IMR-90 (cell line): ENCODE results near the gene RSPH9. TPM values are rescaled to one million over a fixed set of nuclear protein-coding genes. Genes with fewer than 3 reads are reported as not detected.

ENCODE experiments used
- ATAC-seq: fragments of 200-7000 bp; cut with Tn5 transposase; 2 replicates; pipeline ENCODE4 v1.9.1; 2020; ENCODE audit warnings: low read depth, mild to moderate bottlenecking, moderate library complexity
- BruUV-seq: library from RNA; stranded (reverse); fragments of 400-500 nt; replicated peaks from 2 replicates; lab custom pipeline; 2021; lab: Mats Ljungman, UMichigan
- CTCF ChIA-PET: fragments of 300-600 bp; formaldehyde crosslinking; extraction: SDS; loops from one replicate; lab custom pipeline; 2021; ENCODE audit warnings: antibody characterized with exemption; lab: Yijun Ruan, JAX
- POLR2A ChIA-PET: fragments of 300-600 bp; sonication (Branson Sonifier 250); formaldehyde crosslinking; loops from one replicate; lab custom pipeline; 2022; ENCODE audit warnings: antibody characterized with exemption; ENCODE audit not compliant: unreplicated experiment; lab: Charles Lee
- DNase-seq: peaks from one replicate; pipeline ENCODE4 v3.0.0; 2013
- H2AFZ ChIP-seq: replicated peaks from 2 replicates; pipeline ENCODE3; 2013; ENCODE audit warnings: low read length, mild to moderate bottlenecking; ENCODE audit not compliant: poor library complexity
- H2AK5ac ChIP-seq: 2 replicates; pipeline ENCODE4 v1.6.1; 2013; ENCODE audit warnings: low read depth, low read length, inconsistent platforms
- H2AK9ac ChIP-seq: replicated peaks from 2 replicates; pipeline ENCODE3; 2013; ENCODE audit warnings: mild to moderate bottlenecking, low read depth, low read length, moderate library complexity; ENCODE audit not compliant: poor library complexity
- H2BK120ac ChIP-seq: 2 replicates; pipeline ENCODE4 v1.6.1; 2013; ENCODE audit warnings: low read depth, low read length, inconsistent platforms
- H2BK15ac ChIP-seq: 3 replicates; pipeline ENCODE4 v1.6.1; 2013; ENCODE audit warnings: low read depth, low read length, inconsistent platforms
- H2BK20ac ChIP-seq: 2 replicates; pipeline ENCODE4 v1.6.1; 2013; ENCODE audit warnings: low read depth, mild to moderate bottlenecking, inconsistent platforms, low read length, moderate library complexity
- H2BK5ac ChIP-seq: 2 replicates; pipeline ENCODE4 v1.6.1; 2013; ENCODE audit warnings: mild to moderate bottlenecking, low read depth, low read length, inconsistent platforms; ENCODE audit not compliant: poor library complexity, severe bottlenecking
- H3K14ac ChIP-seq: replicated peaks from 2 replicates; pipeline ENCODE4 v1.6.1; 2013; ENCODE audit warnings: low read depth, low read length, inconsistent platforms
- H3K18ac ChIP-seq: 2 replicates; pipeline ENCODE4 v1.6.1; 2013; ENCODE audit warnings: low read depth, low read length, control low read depth
- H3K23ac ChIP-seq: 2 replicates; pipeline ENCODE4 v1.6.1; 2013; ENCODE audit warnings: low read depth, low read length, inconsistent platforms
- H3K27ac ChIP-seq: 2 replicates; pipeline ENCODE4 v1.5.1; 2013; ENCODE audit warnings: mild to moderate bottlenecking, control low read depth, low read length; ENCODE audit not compliant: insufficient read depth
- H3K27me3 ChIP-seq: 2 replicates; pipeline ENCODE4 v1.6.1; 2013; ENCODE audit warnings: low read length; ENCODE audit not compliant: control insufficient read depth, insufficient read depth
- H3K36me3 ChIP-seq: 2 replicates; pipeline ENCODE4 v1.6.1; 2013; ENCODE audit warnings: low read length, mixed read lengths; ENCODE audit not compliant: control insufficient read depth, insufficient read depth
- H3K4ac ChIP-seq: 2 replicates; pipeline ENCODE4 v1.6.1; 2013; ENCODE audit warnings: low read depth, low read length, inconsistent platforms
- H3K4me1 ChIP-seq: 2 replicates; pipeline ENCODE4 v1.6.1; 2013; ENCODE audit warnings: low read length, mixed read lengths; ENCODE audit not compliant: control insufficient read depth, insufficient read depth
- H3K4me2 ChIP-seq: 2 replicates; pipeline ENCODE4 v1.6.1; 2013; ENCODE audit warnings: low read depth, mild to moderate bottlenecking, control low read depth, low read length, moderate library complexity
- H3K4me3 ChIP-seq: 2 replicates; pipeline ENCODE4 v1.5.1; 2013; ENCODE audit warnings: low read depth, mild to moderate bottlenecking, control low read depth, low read length, moderate library complexity; ENCODE audit not compliant: insufficient read depth
- H3K56ac ChIP-seq: 2 replicates; pipeline ENCODE4 v1.6.1; 2013; ENCODE audit warnings: low read length, inconsistent platforms; ENCODE audit not compliant: insufficient read depth; ENCODE audit errors: extremely low read depth
- H3K79me1 ChIP-seq, 2 experiments: 2 replicates each; pipeline ENCODE4 v1.6.1; 2013; ENCODE audit warnings: low read length in 2 of 2, inconsistent platforms in 1 of 2, low read depth in 1 of 2
- H3K9ac ChIP-seq: 2 replicates; pipeline ENCODE4 v1.6.1; 2013; ENCODE audit warnings: low read depth, low read length, control low read depth
- H3K9me1 ChIP-seq: 2 replicates; pipeline ENCODE4 v1.6.1; 2013; ENCODE audit warnings: low read length, inconsistent platforms; ENCODE audit not compliant: insufficient read depth
- H3K9me3 ChIP-seq: 2 replicates; pipeline ENCODE4 v1.6.1; 2013; ENCODE audit warnings: low read length; ENCODE audit not compliant: control insufficient read depth, insufficient read depth
- H4K20me1 ChIP-seq: 2 replicates; pipeline ENCODE4 v1.6.1; 2013; ENCODE audit warnings: low read length, inconsistent platforms; ENCODE audit not compliant: insufficient read depth
- H4K5ac ChIP-seq: 2 replicates; pipeline ENCODE4 v1.6.1; 2013; ENCODE audit warnings: mild to moderate bottlenecking, low read depth, low read length, control low read depth
- H4K8ac ChIP-seq, 2 experiments: 2 replicates each; pipeline ENCODE4 v1.6.1; 2013; ENCODE audit warnings: low read depth in 2 of 2, low read length in 2 of 2, control low read depth in 1 of 2, inconsistent platforms in 1 of 2
- H4K91ac ChIP-seq: 2 replicates; pipeline ENCODE4 v1.6.1; 2013; ENCODE audit warnings: low read depth, low read length, inconsistent platforms; ENCODE audit not compliant: insufficient read depth
- BHLHE40 ChIP-seq: fragments of 150-350 bp; IDR thresholded peaks from 2 replicates; pipeline ENCODE4 v1.6.1; 2016; ENCODE audit warnings: mild to moderate bottlenecking, low read depth, low read length
- CEBPB ChIP-seq: IDR thresholded peaks from 2 replicates; pipeline ENCODE4 v1.6.1; 2012; ENCODE audit warnings: low read depth, low read length, improper control_type of control experiment
- FOS ChIP-seq: fragments of 150-350 bp; IDR thresholded peaks from 2 replicates; pipeline ENCODE4 v1.6.1; 2016; ENCODE audit warnings: low read depth, low read length
- MAFK ChIP-seq: IDR thresholded peaks from 2 replicates; pipeline ENCODE4 v1.6.1; 2012; ENCODE audit warnings: low read depth, low read length, improper control_type of control experiment
- MAZ ChIP-seq: IDR thresholded peaks from 2 replicates; pipeline ENCODE4 v1.6.1; 2012; ENCODE audit warnings: low read depth, mild to moderate bottlenecking, low read length, improper control_type of control experiment, moderate library complexity, borderline replicate concordance
- NFE2L2 ChIP-seq: fragments of 150-350 bp; IDR thresholded peaks from 2 replicates; pipeline ENCODE4 v1.6.1; 2016; ENCODE audit warnings: low read depth, mild to moderate bottlenecking, low read length
- POLR2A ChIP-seq: IDR thresholded peaks from 2 replicates; pipeline ENCODE4 v1.6.1; 2012; ENCODE audit warnings: mild to moderate bottlenecking, low read depth, low read length
- RCOR1 ChIP-seq: IDR thresholded peaks from 2 replicates; pipeline ENCODE4 v1.6.1; 2012; ENCODE audit warnings: mild to moderate bottlenecking, low read length, improper control_type of control experiment; ENCODE audit not compliant: insufficient replicate concordance
- RFX5 ChIP-seq: IDR thresholded peaks from 2 replicates; pipeline ENCODE4 v1.8.0; 2012; ENCODE audit warnings: low read depth, mild to moderate bottlenecking, low read length, moderate library complexity
- SMC3 ChIP-seq: fragments of 150-350 bp; IDR thresholded peaks from 2 replicates; pipeline ENCODE4 v1.6.1; 2016; ENCODE audit warnings: low read depth, mild to moderate bottlenecking, antibody characterized with exemption, low read length, moderate library complexity
- WGBS, 2 experiments: methylation state at CpG; one replicate each; pipeline versions ENCODE4 v1.1.5 to v1.1.7; 2013; ENCODE audit warnings: missing lambda C conversion rate in 2 of 2; ENCODE audit not compliant: insufficient read length in 1 of 2; ENCODE audit errors: extremely low coverage in 2 of 2; 5-methylcytosine and 5-hydroxymethylcytosine counted together
- dilution Hi-C: fragments of 300-500 bp; cut with HindIII; formaldehyde crosslinking; loops from one replicate; pipeline ENCODE4 v1.14.3; 2018; ENCODE audit warnings: low sequenced_read_pairs; ENCODE audit not compliant: unreplicated experiment
- in situ Hi-C: fragments of 300-500 bp; cut with MboI; formaldehyde crosslinking; loops from 3 replicates; pipeline ENCODE4 v1.14.3; 2019; ENCODE audit warnings: low sequenced_read_pairs, inconsistent platforms, mixed read lengths
- intact Hi-C: fragments of 100-400 bp; cut with micrococcal nuclease; formaldehyde crosslinking; loops from 2 replicates; pipeline ENCODE4 v1.10.0; 2022
- polyA plus RNA-seq, 3 experiments: library from polyadenylated mRNA; depleted of rRNA; stranded (reverse); fragments of >200 nt; gene quantifications; 2 replicates each; pipeline ENCODE4 v1.2.3, GENCODE V29; 2012; ENCODE audit warnings: low replicate concordance in 1 of 3
- total RNA-seq: library from RNA; depleted of rRNA; stranded (reverse); fragments of >200 nt; gene quantifications from 2 replicates; pipeline ENCODE4 v1.2.3, GENCODE V29; 2012
- TF ChIP-seq, protein P1 (sequence below): fragments of 150-350 bp; IDR thresholded peaks from 2 replicates; pipeline ENCODE4 v1.6.1; 2017; ENCODE audit warnings: mild to moderate bottlenecking, antibody characterized with exemption, low read length, low read depth
- TF ChIP-seq, protein P2 (sequence below): fragments of 150-350 bp; IDR thresholded peaks from 2 replicates; pipeline ENCODE4 v1.6.1; 2016; ENCODE audit warnings: low read depth, mild to moderate bottlenecking, low read length, moderate library complexity, borderline replicate concordance
- TF ChIP-seq, protein P3 (sequence below): conservative IDR thresholded peaks from 2 replicates; pipeline ENCODE4 v1.5.1; 2012; ENCODE audit warnings: mild to moderate bottlenecking, low read depth, low read length, improper control_type of control experiment

The RSPH9 gene
- total and polyA plus RNA-seq, 2 of the 4 experiments (the other 2 are of a cell fraction) = 0.18 to 0.21 TPM

DNA sequence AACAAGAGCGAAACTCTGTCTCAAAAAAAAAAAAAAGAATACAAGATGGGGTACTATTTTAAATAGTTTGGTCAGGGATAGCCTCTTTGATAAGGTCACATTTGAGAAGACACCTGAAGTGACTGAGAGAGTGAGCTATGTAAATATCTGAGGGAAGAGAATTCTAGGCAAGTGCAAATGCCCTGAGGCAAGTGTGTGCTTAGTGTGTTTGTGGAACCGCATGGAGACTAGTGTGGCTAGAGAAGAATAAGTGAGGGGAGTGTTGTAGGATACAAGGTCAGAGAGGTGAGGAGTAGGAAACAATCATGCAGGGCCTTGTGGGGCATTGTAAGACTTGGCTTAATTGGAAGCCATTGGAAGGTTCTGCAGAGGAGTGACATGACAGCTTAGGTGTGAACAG is 3.4 kb downstream of the RSPH9 start:
- H3K9ac ChIP-seq = no peak overlapping the region
- H2BK20ac ChIP-seq = no peak overlapping the region
- H2BK15ac ChIP-seq = no peak overlapping the region
- DNase-seq (no peak), ATAC-seq (no peak)
- no peak overlapping the region for H3K18ac ChIP-seq
- dilution Hi-C loops = no loop called here
- BruUV-seq = no TSS peak
- no peak overlapping the region for H3K23ac ChIP-seq
- no peak overlapping the region for H3K56ac ChIP-seq
- no peak overlapping the region for H2AK9ac ChIP-seq
- 0 out of 2 replicates have a peak, but pooled peaks cover 5% of the 10 kb centered on the region for H3K9me1 ChIP-seq
- no peak overlapping the region for H3K27ac ChIP-seq
- no peak overlapping the region for H2AFZ ChIP-seq
- no peaks in the 10 kb centered on the region for H3K9me3 ChIP-seq
- ChIA-PET POLR2A (no interaction called here), CTCF (no interaction called here)
- H3K14ac ChIP-seq = no peak overlapping the region
- H2BK5ac ChIP-seq = no peak overlapping the region
- H4K20me1 ChIP-seq = no peaks in the 10 kb centered on the region
- H3K36me3 ChIP-seq = no peaks in the 10 kb centered on the region
- H2AK5ac ChIP-seq = no peak overlapping the region
- H4K91ac ChIP-seq = no peak overlapping the region
- H3K4ac ChIP-seq = no peak overlapping the region
- intact Hi-C loops = no loop called here
- no peak for TF ChIP-seq POLR2A
- TF ChIP-seq, protein P1, sequence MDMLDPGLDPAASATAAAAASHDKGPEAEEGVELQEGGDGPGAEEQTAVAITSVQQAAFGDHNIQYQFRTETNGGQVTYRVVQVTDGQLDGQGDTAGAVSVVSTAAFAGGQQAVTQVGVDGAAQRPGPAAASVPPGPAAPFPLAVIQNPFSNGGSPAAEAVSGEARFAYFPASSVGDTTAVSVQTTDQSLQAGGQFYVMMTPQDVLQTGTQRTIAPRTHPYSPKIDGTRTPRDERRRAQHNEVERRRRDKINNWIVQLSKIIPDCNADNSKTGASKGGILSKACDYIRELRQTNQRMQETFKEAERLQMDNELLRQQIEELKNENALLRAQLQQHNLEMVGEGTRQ = no peak
- TF ChIP-seq, protein P2, sequence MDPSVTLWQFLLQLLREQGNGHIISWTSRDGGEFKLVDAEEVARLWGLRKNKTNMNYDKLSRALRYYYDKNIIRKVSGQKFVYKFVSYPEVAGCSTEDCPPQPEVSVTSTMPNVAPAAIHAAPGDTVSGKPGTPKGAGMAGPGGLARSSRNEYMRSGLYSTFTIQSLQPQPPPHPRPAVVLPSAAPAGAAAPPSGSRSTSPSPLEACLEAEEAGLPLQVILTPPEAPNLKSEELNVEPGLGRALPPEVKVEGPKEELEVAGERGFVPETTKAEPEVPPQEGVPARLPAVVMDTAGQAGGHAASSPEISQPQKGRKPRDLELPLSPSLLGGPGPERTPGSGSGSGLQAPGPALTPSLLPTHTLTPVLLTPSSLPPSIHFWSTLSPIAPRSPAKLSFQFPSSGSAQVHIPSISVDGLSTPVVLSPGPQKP = no peak
- no peak for TF ChIP-seq RCOR1
- no peak for TF ChIP-seq CEBPB
- TF ChIP-seq, protein P3, sequence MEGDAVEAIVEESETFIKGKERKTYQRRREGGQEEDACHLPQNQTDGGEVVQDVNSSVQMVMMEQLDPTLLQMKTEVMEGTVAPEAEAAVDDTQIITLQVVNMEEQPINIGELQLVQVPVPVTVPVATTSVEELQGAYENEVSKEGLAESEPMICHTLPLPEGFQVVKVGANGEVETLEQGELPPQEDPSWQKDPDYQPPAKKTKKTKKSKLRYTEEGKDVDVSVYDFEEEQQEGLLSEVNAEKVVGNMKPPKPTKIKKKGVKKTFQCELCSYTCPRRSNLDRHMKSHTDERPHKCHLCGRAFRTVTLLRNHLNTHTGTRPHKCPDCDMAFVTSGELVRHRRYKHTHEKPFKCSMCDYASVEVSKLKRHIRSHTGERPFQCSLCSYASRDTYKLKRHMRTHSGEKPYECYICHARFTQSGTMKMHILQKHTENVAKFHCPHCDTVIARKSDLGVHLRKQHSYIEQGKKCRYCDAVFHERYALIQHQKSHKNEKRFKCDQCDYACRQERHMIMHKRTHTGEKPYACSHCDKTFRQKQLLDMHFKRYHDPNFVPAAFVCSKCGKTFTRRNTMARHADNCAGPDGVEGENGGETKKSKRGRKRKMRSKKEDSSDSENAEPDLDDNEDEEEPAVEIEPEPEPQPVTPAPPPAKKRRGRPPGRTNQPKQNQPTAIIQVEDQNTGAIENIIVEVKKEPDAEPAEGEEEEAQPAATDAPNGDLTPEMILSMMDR = no peak
- no peak for TF ChIP-seq BHLHE40
- no peak for TF ChIP-seq NFE2L2
- TF ChIP-seq SMC3 = no peak
- no peak for TF ChIP-seq MAFK
- no peak for TF ChIP-seq MAZ
- TF ChIP-seq FOS = no peak
- no peak for TF ChIP-seq RFX5
- no peak overlapping the region for H4K5ac ChIP-seq
- H3K4me2 ChIP-seq = no peak overlapping the region
- H4K8ac ChIP-seq = no peak overlapping the region
- 100% methylated on average over 1 of the region's 2 CpGs; no CpG with 5 or more reads in 1 of the 2 experiments for WGBS, 2 experiments
- H3K4me1 ChIP-seq = no peaks in the 10 kb centered on the region
- no peaks in the 10 kb centered on the region for H3K79me1 ChIP-seq
- no peaks in the 10 kb centered on the region; the same call in 1 of the 2 replicates for H3K27me3 ChIP-seq
- H3K4me3 ChIP-seq = no peak overlapping the region
- in situ Hi-C loops = no loop called here
- H2BK120ac ChIP-seq = no peak overlapping the region
